Measurements from ENCODE around the gene TMEM116. TPM values are rescaled to one million over a fixed set of nuclear protein-coding genes. Genes with fewer than 3 reads are reported as not detected.
A peak's percentile ranks its signal among the peaks of the same experiment; 100 is the strongest.
"Not testable (repeated sequence)": the region's sequence is repeated elsewhere in the genome, so short reads cannot be mapped to it uniquely, and the experiment has no call there.

The TMEM116 gene
- 10 to 100 TPM in 1 of 6 donors, 1 to 10 TPM in 5; 4.2 to 19.0 (median 7.8) TPM for polyA plus RNA-seq (ENCODE audit: low read depth in 6 of 6)

GRCh38 chr12:112012775-112013600 lies at the start of gene TMEM116, which contains the start of gene ERP29:
Gene TMEM116 (minus strand): TSS chr12:112013165. CDS start chr12:112005270, 7,895 bp downstream.
Gene ERP29 (plus strand): TSS chr12:112013426. CDS start chr12:112013466, 40 bp downstream.
- peak within 1 kb of the TSS; percentile 82 to 97 (median 88) for H3K4me3 Mint-ChIP-seq
- peak; percentile 99 for DNase-seq
- peaks cover 45 to 69% (median 55%) of the 10 kb centered on the region in 3 donors for H3K4me1 Mint-ChIP-seq
- peak; percentile 73 to 74 for ATAC-seq (ENCODE audit: low read depth in 2 of 2)
- H3K27ac Mint-ChIP-seq = peak within 1 kb of the TSS; percentile 93 to 99 (median 96)
- H3K36me3 Mint-ChIP-seq = peaks cover 12 to 18% of the 10 kb centered on the region in 2 donors
- no peaks in the 10 kb centered on the region for H3K27me3 Mint-ChIP-seq
- peaks cover 0 to 11% (median 6%) of the 10 kb centered on the region in 7 donors for H3K9me3 Mint-ChIP-seq

- peak overlapping the region in 2 of 6 donors; percentile 53 to 76 for H3K27ac Mint-ChIP-seq
- ATAC-seq (ENCODE audit: low read depth in 2 of 2) (no peak), DNase-seq (no peak)
- no peaks in the 10 kb centered on the region for H3K4me1 Mint-ChIP-seq
- peaks cover 2 to 11% of the 10 kb centered on the region in 2 donors for H3K36me3 Mint-ChIP-seq
- H3K4me3 Mint-ChIP-seq = no peak overlapping the region
- H3K9me3 Mint-ChIP-seq = no peaks in the 10 kb centered on the region
- H3K27me3 Mint-ChIP-seq = no peaks in the 10 kb centered on the region
These were observed 48.2 kb upstream of the TMEM116 start for GRCh38 chr12:112061137-112061536.

- ATAC-seq (ENCODE audit: low read depth in 2 of 2) (no peak), DNase-seq (no peak)
- H3K27ac Mint-ChIP-seq = no peak overlapping the region
- H3K4me3 Mint-ChIP-seq = no peak overlapping the region
- H3K4me1 Mint-ChIP-seq = peaks cover 12 to 14% (median 14%) of the 10 kb centered on the region in 3 donors
- H3K36me3 Mint-ChIP-seq = peaks cover 28 to 35% of the 10 kb centered on the region in 2 donors
- H3K9me3 Mint-ChIP-seq = no peaks in the 10 kb centered on the region
- H3K27me3 Mint-ChIP-seq = no peaks in the 10 kb centered on the region
These were observed 36.4 kb upstream of the TMEM116 start for GRCh38 chr12:112049351-112049750.

DNA sequence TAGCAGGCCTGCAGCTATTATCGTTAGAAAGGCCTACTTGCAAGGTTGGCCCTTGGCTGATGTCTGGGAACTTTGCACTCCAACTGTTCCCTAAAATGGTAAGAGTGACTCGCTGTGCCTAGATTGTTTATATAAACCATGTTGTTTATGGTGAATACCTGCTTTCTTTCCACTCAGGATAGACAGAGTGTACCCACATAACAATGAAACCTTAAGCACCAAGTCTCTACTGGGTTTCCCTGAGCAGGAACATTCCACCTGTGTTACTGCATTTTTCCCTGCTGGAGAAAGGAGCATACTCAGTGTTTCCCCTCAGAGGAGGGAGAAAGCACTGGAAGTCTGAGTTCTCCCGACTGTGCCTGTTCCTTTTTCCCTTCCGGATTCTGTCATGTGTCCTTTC lies 33.0 kb upstream of the TMEM116 start:
- ATAC-seq (ENCODE audit: low read depth in 2 of 2) (no peak), DNase-seq (no peak)
- Mint-ChIP-seq H3K27ac (peak overlapping the region in 2 of 6 donors; percentile 14 to 36), H3K4me3 (no peak overlapping the region), H3K36me3 (peaks cover 23 to 28% of the 10 kb centered on the region in 2 donors), H3K4me1 (peaks cover 12 to 14% (median 14%) of the 10 kb centered on the region in 3 donors), H3K9me3 (no peaks in the 10 kb centered on the region), H3K27me3 (no peaks in the 10 kb centered on the region)

GRCh38 chr12:112036614-112037013 lies 23.6 kb upstream of the TMEM116 start:
- H3K36me3 Mint-ChIP-seq = peaks cover 13 to 20% of the 10 kb centered on the region in 2 donors
- not testable (repeated sequence) for ATAC-seq (ENCODE audit: low read depth in 2 of 2); H3K9me3 Mint-ChIP-seq; DNase-seq; H3K4me3 Mint-ChIP-seq; H3K27me3 Mint-ChIP-seq; H3K4me1 Mint-ChIP-seq
- peak overlapping the region in 1 of 6 donors; percentile 49 for H3K27ac Mint-ChIP-seq

DNA sequence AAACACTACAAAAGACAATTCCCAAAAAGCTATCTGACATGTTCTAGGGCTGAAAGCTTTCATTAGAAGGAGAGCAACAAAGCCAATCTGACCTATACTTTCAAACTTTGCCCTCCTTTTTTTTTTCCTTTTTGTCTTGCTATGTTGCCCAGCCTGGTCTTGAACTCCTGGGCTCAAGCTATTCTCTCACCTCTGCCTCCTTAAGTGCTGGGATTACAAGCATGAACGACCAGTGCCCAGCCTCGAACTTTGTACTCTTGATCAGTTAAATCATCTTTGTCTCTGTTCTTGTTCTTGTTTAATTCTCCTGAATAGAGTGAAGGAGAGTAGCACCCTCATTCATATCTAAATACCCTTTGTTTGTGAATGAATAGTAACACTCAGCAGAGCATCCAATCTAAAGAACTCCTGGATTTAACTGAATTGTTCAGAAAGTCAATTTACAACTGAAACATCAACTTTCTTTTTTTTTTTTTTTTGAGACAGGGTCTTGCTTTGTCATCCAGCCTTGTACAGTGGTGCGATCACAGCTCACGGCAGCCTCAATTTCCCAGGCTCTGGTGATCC lies 22.3 kb upstream of the TMEM116 start:
- DNase-seq (no peak), ATAC-seq (ENCODE audit: low read depth in 2 of 2) (no peak)
- Mint-ChIP-seq H3K9me3 (no peaks in the 10 kb centered on the region), H3K4me3 (no peak overlapping the region), H3K36me3 (peaks cover 13 to 20% of the 10 kb centered on the region in 2 donors), H3K4me1 (peaks cover 0 to 3% (median 0%) of the 10 kb centered on the region in 3 donors), H3K27me3 (no peaks in the 10 kb centered on the region), H3K27ac (no peak overlapping the region)

- peaks cover 7 to 24% (median 11%) of the 10 kb centered on the region in 3 donors for H3K4me1 Mint-ChIP-seq
- no peaks in the 10 kb centered on the region for H3K27me3 Mint-ChIP-seq
- no peak for ATAC-seq (ENCODE audit: low read depth in 2 of 2)
- DNase-seq = no peak
- no peak overlapping the region for H3K4me3 Mint-ChIP-seq
- no peak overlapping the region for H3K27ac Mint-ChIP-seq
- H3K36me3 Mint-ChIP-seq = peaks cover 7 to 8% of the 10 kb centered on the region in 2 donors
- no peaks in the 10 kb centered on the region for H3K9me3 Mint-ChIP-seq
These were observed 19.3 kb upstream of the TMEM116 start for GRCh38 chr12:112032292-112032691.

DNA sequence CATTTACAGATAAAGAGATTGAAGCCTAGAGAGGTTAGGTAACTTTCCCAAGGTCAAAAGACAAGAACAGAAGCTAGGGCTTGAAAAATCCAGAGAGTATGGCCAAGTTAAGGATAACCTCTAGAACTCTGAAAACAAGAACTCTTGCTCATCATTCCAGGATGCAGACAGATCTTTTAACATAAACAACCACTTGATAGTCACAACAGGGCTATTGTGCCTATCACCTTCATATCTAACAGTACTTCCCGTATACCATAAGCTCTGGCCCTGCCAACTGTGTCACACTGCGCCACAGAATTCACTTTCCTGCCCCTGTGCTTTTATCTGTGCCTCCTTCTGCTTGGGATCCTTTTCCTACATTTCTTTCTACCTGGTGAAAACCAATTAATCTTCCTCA lies 18.5 kb upstream of the TMEM116 start:
- Mint-ChIP-seq H3K36me3 (peaks cover 7 to 8% of the 10 kb centered on the region in 2 donors), H3K4me1 (peaks cover 8 to 29% (median 17%) of the 10 kb centered on the region in 3 donors), H3K9me3 (no peaks in the 10 kb centered on the region), H3K4me3 (no peak overlapping the region), H3K27me3 (no peaks in the 10 kb centered on the region), H3K27ac (peak overlapping the region in 3 of 6 donors; percentile 7 to 65 (median 16))
- DNase-seq (no peak), ATAC-seq (ENCODE audit: low read depth in 2 of 2) (no peak)

GRCh38 chr12:112029301-112029700 lies 16.3 kb upstream of the TMEM116 start:
- Mint-ChIP-seq H3K9me3 (no peaks in the 10 kb centered on the region), H3K4me1 (peaks cover 15 to 40% (median 35%) of the 10 kb centered on the region in 3 donors), H3K27ac (no peak overlapping the region), H3K27me3 (no peaks in the 10 kb centered on the region), H3K4me3 (no peak overlapping the region), H3K36me3 (peaks cover 11 to 21% of the 10 kb centered on the region in 2 donors)
- DNase-seq (no peak), ATAC-seq (ENCODE audit: low read depth in 2 of 2) (no peak)

- H3K4me3 Mint-ChIP-seq = peak overlapping the region in 4 of 8 donors; percentile 6 to 63 (median 29)
- DNase-seq (no peak), ATAC-seq (ENCODE audit: low read depth in 2 of 2) (peak in 1 of 2 donors; percentile 39)
- no peaks in the 10 kb centered on the region for H3K9me3 Mint-ChIP-seq
- H3K4me1 Mint-ChIP-seq = peaks cover 29 to 53% (median 51%) of the 10 kb centered on the region in 3 donors
- H3K27me3 Mint-ChIP-seq = no peaks in the 10 kb centered on the region
- peak overlapping the region; percentile 19 to 95 (median 70) for H3K27ac Mint-ChIP-seq
- peaks cover 21 to 23% of the 10 kb centered on the region in 2 donors for H3K36me3 Mint-ChIP-seq
These were observed 12.9 kb upstream of the TMEM116 start for GRCh38 chr12:112025808-112026375.

DNA sequence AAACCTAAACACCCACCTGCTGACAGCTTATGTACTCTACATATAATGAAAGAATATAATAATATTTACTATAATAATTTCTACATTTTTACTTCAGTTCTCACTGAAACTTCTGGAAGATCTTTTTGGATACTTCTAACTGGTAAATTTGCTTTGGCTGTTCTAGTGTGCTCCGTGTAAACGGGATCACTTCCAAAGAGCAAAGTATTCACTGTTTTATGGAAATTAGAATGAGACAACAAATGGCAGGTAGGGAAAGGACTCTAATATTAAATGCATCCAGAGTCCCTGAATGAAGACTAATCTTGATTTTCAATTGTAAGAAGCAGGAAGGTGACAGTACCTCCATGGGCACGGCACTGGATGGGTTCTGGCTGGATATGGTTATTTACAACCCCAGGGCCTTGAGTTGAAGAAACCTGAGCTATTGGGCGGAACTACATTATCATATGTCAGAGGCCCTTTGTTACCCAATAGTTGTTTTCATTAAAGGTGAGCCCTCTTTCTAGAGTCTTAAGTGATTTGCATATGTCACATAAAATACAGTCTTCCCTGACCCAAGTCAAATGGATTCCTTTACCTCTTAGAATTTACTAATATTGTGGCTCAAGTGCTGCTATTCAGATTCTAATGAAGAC lies 10.9 kb upstream of the TMEM116 start:
- H3K27ac Mint-ChIP-seq = peak overlapping the region in 1 of 6 donors; percentile 89

GRCh38 chr12:112022241-112023016 lies 9.5 kb upstream of the TMEM116 start:
- H3K9me3 Mint-ChIP-seq = no peaks in the 10 kb centered on the region
- DNase-seq (no peak), ATAC-seq (ENCODE audit: low read depth in 2 of 2) (no peak)
- no peaks in the 10 kb centered on the region for H3K27me3 Mint-ChIP-seq
- H3K27ac Mint-ChIP-seq = peak overlapping the region; percentile 17 to 87 (median 45)
- peaks cover 39 to 73% (median 53%) of the 10 kb centered on the region in 3 donors for H3K4me1 Mint-ChIP-seq
- no peak overlapping the region for H3K4me3 Mint-ChIP-seq
- H3K36me3 Mint-ChIP-seq = peaks cover 15 to 23% of the 10 kb centered on the region in 2 donors

More for the DNA sequence above, 10.9 kb upstream of the TMEM116 start:
- no peaks in the 10 kb centered on the region for H3K9me3 Mint-ChIP-seq
- no peaks in the 10 kb centered on the region for H3K27me3 Mint-ChIP-seq
- DNase-seq (no peak), ATAC-seq (ENCODE audit: low read depth in 2 of 2) (no peak)
- H3K4me1 Mint-ChIP-seq = peaks cover 36 to 62% (median 50%) of the 10 kb centered on the region in 3 donors
- peaks cover 15 to 23% of the 10 kb centered on the region in 2 donors for H3K36me3 Mint-ChIP-seq
- no peak overlapping the region for H3K4me3 Mint-ChIP-seq

All from naive B cell (primary cell).